Effector CD4-positive, alpha-beta T cell (primary cell): Measurements from ENCODE around the gene TBC1D22A.

Experiments
- DNase-seq: peaks from one replicate; pipeline ENCODE4 v3.0.0-alpha.2; 2020

TBC1D22A gene

GRCh38 chr22:46753360-46753759 is 9.1 kb upstream of the TBC1D22A start:
- no peak for DNase-seq

GRCh38 chr22:46753761-46754109 is 8.7 kb upstream of the TBC1D22A start:
- DNase-seq = no peak

GRCh38 chr22:46754110-46754799 is 8.2 kb upstream of the TBC1D22A start:
- no peak for DNase-seq

- DNase-seq = no peak
These were observed 7.6 kb upstream of the TBC1D22A start for GRCh38 chr22:46754826-46755225.

- DNase-seq = no peak
These were observed 6.9 kb upstream of the TBC1D22A start for GRCh38 chr22:46755525-46755924.

- DNase-seq = no peak
These were observed 6.4 kb upstream of the TBC1D22A start for GRCh38 chr22:46756097-46756496.

- no peak for DNase-seq
These were observed 5.3 kb upstream of the TBC1D22A start for GRCh38 chr22:46757104-46757503.

- no peak for DNase-seq
These were observed 4.3 kb upstream of the TBC1D22A start for GRCh38 chr22:46758121-46758520.

GRCh38 chr22:46758867-46759290 is 3.6 kb upstream of the TBC1D22A start:
- no peak for DNase-seq

GRCh38 chr22:46761017-46761416 is 1.4 kb upstream of the TBC1D22A start:
- no peak for DNase-seq

- DNase-seq = no peak
These were observed 762 bp upstream of the TBC1D22A start for GRCh38 chr22:46761539-46762237.

- no peak for DNase-seq
These were observed 728 bp downstream of the TBC1D22A start for GRCh38 chr22:46763051-46763705.

- DNase-seq = no peak
These were observed 1.8 kb downstream of the TBC1D22A start for GRCh38 chr22:46764140-46764680.

- no peak for DNase-seq
These were observed 2.5 kb downstream of the TBC1D22A start for GRCh38 chr22:46764779-46765485.

- no peak for DNase-seq
These were observed 4.2 kb downstream of the TBC1D22A start for GRCh38 chr22:46766611-46767010.

- DNase-seq = no peak
These were observed 5.0 kb downstream of the TBC1D22A start for GRCh38 chr22:46767249-46767985.

GRCh38 chr22:46769191-46769675 is 6.8 kb downstream of the TBC1D22A start:
- DNase-seq = no peak

- DNase-seq = no peak
These were observed 7.3 kb downstream of the TBC1D22A start for GRCh38 chr22:46769706-46770105.

- no peak for DNase-seq
These were observed 7.7 kb downstream of the TBC1D22A start for GRCh38 chr22:46770151-46770641.

- DNase-seq = no peak
These were observed 8.3 kb downstream of the TBC1D22A start for GRCh38 chr22:46770726-46771125.

- DNase-seq = no peak
These were observed 10.6 kb downstream of the TBC1D22A start for GRCh38 chr22:46773076-46773475.
